SK-N-SH treated with all-trans-retinoic acid at 6 μM for 48 hours (cell line): ENCODE measurements around the gene MYO3B.

Experiments used
- ATAC-seq: fragments of 200-7000 bp; cut with Tn5 transposase; 3 replicates; pipeline ENCODE4 v1.9.1; 2020; ENCODE audit warnings: mild to moderate bottlenecking, moderate library complexity
- ARNTL ChIP-seq: fragments of 450-650 bp; formaldehyde crosslinking; IDR thresholded peaks from 2 replicates; pipeline ENCODE4 v1.5.0; 2020; ENCODE audit warnings: low read depth, mild to moderate bottlenecking, moderate library complexity, borderline replicate concordance
- BACH2 ChIP-seq: fragments of 250-450 bp; sonication (Bioruptor Pico); IDR thresholded peaks from 2 replicates; pipeline ENCODE4 v1.9.0; 2021; ENCODE audit warnings: mild to moderate bottlenecking, borderline replicate concordance
- CSDC2 ChIP-seq: fragments of 250-450 bp; sonication (Bioruptor Pico); IDR thresholded peaks from 2 replicates; pipeline ENCODE4 v1.5.0; 2020; ENCODE audit warnings: mild to moderate bottlenecking, moderate library complexity
- ESRRG ChIP-seq: fragments of 250-450 bp; sonication (Bioruptor Pico); IDR thresholded peaks from 2 replicates; pipeline ENCODE4 v1.6.1; 2021; ENCODE audit warnings: mild to moderate bottlenecking
- GLIS3 ChIP-seq: fragments of 250-450 bp; sonication (Bioruptor Pico); IDR thresholded peaks from 2 replicates; pipeline ENCODE4 v1.5.0; 2020; ENCODE audit warnings: mild to moderate bottlenecking, moderate library complexity
- ISL1 ChIP-seq: fragments of 250-450 bp; sonication (Bioruptor Pico); IDR thresholded peaks from 2 replicates; pipeline ENCODE4 v2.1.2; 2022; ENCODE audit warnings: mild to moderate bottlenecking, moderate library complexity
- OSR1 ChIP-seq: fragments of 250-450 bp; sonication (Bioruptor Pico); IDR thresholded peaks from 2 replicates; pipeline ENCODE4 v1.8.0; 2022; ENCODE audit warnings: moderate library complexity, mild to moderate bottlenecking, inconsistent platforms
- POU6F1 ChIP-seq: fragments of 250-450 bp; sonication (Bioruptor Pico); IDR thresholded peaks from 2 replicates; pipeline ENCODE4 v1.8.0; 2021; ENCODE audit warnings: low read depth, mild to moderate bottlenecking, moderate library complexity, borderline replicate concordance
- PPARA ChIP-seq: fragments of 250-450 bp; sonication (Bioruptor Pico); IDR thresholded peaks from 2 replicates; pipeline ENCODE4 v1.5.0; 2020; ENCODE audit warnings: mild to moderate bottlenecking, borderline replicate concordance
- RARB ChIP-seq: fragments of 250-450 bp; sonication (Bioruptor Pico); IDR thresholded peaks from 2 replicates; pipeline ENCODE4 v1.8.0; 2021; ENCODE audit warnings: mild to moderate bottlenecking, moderate library complexity
- SNAI2 ChIP-seq: fragments of 250-450 bp; sonication (Bioruptor Pico); IDR thresholded peaks from 2 replicates; pipeline ENCODE4 v1.5.0; 2020; ENCODE audit warnings: mild to moderate bottlenecking, moderate library complexity
- TCF4 ChIP-seq: fragments of 250-450 bp; sonication (Bioruptor Pico); IDR thresholded peaks from 2 replicates; pipeline ENCODE4 v1.8.0; 2021; ENCODE audit warnings: mild to moderate bottlenecking, moderate library complexity, borderline replicate concordance
- TOX ChIP-seq: fragments of 250-450 bp; sonication (Bioruptor Pico); IDR thresholded peaks from 2 replicates; pipeline ENCODE4 v1.8.0; 2021; ENCODE audit warnings: mild to moderate bottlenecking, moderate library complexity, borderline replicate concordance
- TSHZ2 ChIP-seq: fragments of 250-450 bp; sonication (Bioruptor Pico); IDR thresholded peaks from 2 replicates; pipeline ENCODE4 v1.5.0; 2020; ENCODE audit warnings: mild to moderate bottlenecking, moderate library complexity
- ZC3H10 ChIP-seq: fragments of 250-450 bp; sonication (Bioruptor Pico); IDR thresholded peaks from 2 replicates; pipeline ENCODE4 v1.5.1; 2021; ENCODE audit warnings: mild to moderate bottlenecking, moderate library complexity
- ZFP3 ChIP-seq: fragments of 250-450 bp; sonication (Bioruptor Pico); IDR thresholded peaks from 2 replicates; pipeline ENCODE4 v1.5.0; 2020; ENCODE audit warnings: mild to moderate bottlenecking, moderate library complexity
- ZFP30 ChIP-seq: fragments of 450-650 bp; formaldehyde crosslinking; IDR thresholded peaks from 2 replicates; pipeline ENCODE4 v1.5.0; 2022; ENCODE audit warnings: mild to moderate bottlenecking, moderate library complexity
- ZNF565 ChIP-seq: fragments of 450-650 bp; formaldehyde crosslinking; conservative IDR thresholded peaks from 2 replicates; pipeline ENCODE4 v1.5.0; 2020; ENCODE audit warnings: low read depth, mild to moderate bottlenecking, moderate library complexity
- ZNF70 ChIP-seq: fragments of 450-650 bp; formaldehyde crosslinking; IDR thresholded peaks from 2 replicates; pipeline ENCODE4 v1.5.0; 2020; ENCODE audit warnings: mild to moderate bottlenecking, moderate library complexity
- ZNF8 ChIP-seq: fragments of 450-650 bp; formaldehyde crosslinking; IDR thresholded peaks from 2 replicates; pipeline ENCODE4 v1.5.0; 2020; ENCODE audit warnings: mild to moderate bottlenecking, moderate library complexity
- TF ChIP-seq, protein P1 (sequence below): fragments of 250-450 bp; sonication (Bioruptor Pico); IDR thresholded peaks from 2 replicates; pipeline ENCODE4 v1.8.0; 2020; ENCODE audit warnings: mild to moderate bottlenecking, moderate library complexity, borderline replicate concordance
- TF ChIP-seq, protein P2 (sequence below): fragments of 250-450 bp; sonication (Bioruptor Pico); IDR thresholded peaks from 2 replicates; pipeline ENCODE4 v1.5.1; 2020; ENCODE audit warnings: low read depth, mild to moderate bottlenecking, moderate library complexity
- TF ChIP-seq, protein P3 (sequence below): fragments of 250-450 bp; sonication (Bioruptor Pico); IDR thresholded peaks from 2 replicates; pipeline ENCODE4 v1.5.1; 2021; ENCODE audit warnings: mild to moderate bottlenecking, moderate library complexity

The MYO3B gene

DNA sequence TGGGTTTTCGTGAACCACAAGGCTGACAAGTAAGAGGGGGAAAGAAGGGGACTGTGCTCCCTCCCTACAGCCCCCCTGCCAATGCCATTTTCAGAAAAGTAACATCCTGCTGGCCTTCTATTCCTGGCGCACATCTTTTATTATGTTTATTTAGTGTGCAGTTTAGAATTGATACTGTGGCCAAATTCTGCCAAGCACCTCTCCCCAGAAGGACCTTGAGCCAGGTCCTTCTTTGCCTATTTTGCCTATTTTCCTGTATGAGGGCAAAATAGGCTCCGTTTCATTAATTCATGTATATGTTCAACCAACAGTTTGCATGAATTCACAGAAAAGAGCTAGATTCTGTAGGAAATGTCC is 136.0 kb downstream of the MYO3B start:
- ATAC-seq, result no peak
- no peak for TF ChIP-seq SNAI2 (CRISPR knock-in tag)

DNA sequence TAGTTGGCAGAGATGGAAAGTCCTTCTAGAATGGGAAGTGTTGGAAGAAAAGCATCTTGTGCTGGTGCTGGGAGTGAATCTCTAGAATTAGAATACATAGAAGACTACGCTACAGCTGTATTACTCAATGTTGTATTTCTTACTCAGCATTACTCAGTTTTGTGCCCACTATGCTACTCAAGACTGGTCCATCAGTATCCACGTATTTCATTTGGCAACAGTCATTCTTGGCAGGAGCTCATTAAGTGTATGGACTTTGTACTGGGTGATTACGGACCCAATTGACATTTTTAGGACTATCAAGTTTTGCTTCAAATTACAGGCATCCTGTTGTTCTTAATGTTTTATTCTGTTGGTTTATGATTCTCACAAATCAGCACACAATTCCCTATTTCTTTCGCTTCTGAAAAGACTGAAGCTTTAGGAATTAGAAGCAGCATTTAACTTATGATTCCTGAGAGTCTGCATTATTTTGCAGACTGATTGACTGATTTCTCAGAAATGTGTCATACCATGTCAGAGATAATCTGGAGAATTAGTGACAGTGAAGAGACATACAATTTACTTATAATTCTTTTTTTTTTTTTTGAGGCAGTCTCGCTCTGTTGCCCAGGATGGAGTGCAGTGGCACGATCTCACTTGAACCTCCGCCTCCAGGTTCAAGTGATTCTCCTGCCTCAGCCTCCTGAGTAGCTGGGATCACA is 136.9 kb downstream of the MYO3B start:
- TF ChIP-seq ZNF8 (CRISPR knock-in tag) (no peak), RARB (CRISPR knock-in tag) (no peak), SNAI2 (CRISPR knock-in tag) (no peak), GLIS3 (CRISPR knock-in tag) (no peak), ZNF565 (CRISPR knock-in tag) (no peak), BACH2 (no peak), ARNTL (CRISPR knock-in tag) (no peak), POU6F1 (no peak), OSR1 (CRISPR knock-in tag) (no peak), ZC3H10 (CRISPR knock-in tag) (no peak), ZNF70 (no peak)
- TF ChIP-seq, protein P1, sequence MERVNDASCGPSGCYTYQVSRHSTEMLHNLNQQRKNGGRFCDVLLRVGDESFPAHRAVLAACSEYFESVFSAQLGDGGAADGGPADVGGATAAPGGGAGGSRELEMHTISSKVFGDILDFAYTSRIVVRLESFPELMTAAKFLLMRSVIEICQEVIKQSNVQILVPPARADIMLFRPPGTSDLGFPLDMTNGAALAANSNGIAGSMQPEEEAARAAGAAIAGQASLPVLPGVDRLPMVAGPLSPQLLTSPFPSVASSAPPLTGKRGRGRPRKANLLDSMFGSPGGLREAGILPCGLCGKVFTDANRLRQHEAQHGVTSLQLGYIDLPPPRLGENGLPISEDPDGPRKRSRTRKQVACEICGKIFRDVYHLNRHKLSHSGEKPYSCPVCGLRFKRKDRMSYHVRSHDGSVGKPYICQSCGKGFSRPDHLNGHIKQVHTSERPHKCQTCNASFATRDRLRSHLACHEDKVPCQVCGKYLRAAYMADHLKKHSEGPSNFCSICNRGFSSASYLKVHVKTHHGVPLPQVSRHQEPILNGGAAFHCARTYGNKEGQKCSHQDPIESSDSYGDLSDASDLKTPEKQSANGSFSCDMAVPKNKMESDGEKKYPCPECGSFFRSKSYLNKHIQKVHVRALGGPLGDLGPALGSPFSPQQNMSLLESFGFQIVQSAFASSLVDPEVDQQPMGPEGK (CRISPR knock-in tag), result no peak

DNA sequence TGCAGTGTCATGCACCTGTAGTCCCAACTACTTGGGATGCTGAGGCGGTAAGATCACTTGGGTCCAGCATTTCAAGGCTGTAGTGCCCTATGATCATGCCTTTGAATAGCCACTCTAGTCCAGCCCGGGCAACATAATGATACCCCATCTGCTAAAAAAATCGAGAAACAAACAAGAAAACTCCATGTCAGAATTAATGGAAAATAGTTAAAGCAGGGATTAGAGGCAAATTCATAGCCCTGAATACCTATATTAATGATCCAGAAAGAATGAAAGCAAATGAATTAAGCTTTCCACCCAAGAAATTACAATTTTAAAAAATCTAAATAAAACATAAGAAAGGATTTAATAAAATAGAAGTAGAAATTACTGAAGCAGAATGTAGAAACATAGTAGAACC is 143.0 kb downstream of the MYO3B start:
- TF ChIP-seq TSHZ2 (CRISPR knock-in tag) (no peak), ESRRG (CRISPR knock-in tag) (no peak), RARB (CRISPR knock-in tag) (no peak), PPARA (CRISPR knock-in tag) (no peak), BACH2 (no peak), ZFP30 (CRISPR knock-in tag) (no peak), ZNF70 (no peak), GLIS3 (CRISPR knock-in tag) (no peak), ZFP3 (CRISPR knock-in tag) (no peak), CSDC2 (CRISPR knock-in tag) (no peak), ISL1 (CRISPR knock-in tag) (no peak), TCF4 (CRISPR knock-in tag) (no peak), TOX (CRISPR knock-in tag) (no peak), POU6F1 (no peak), ZNF8 (CRISPR knock-in tag) (no peak), SNAI2 (CRISPR knock-in tag) (no peak), ARNTL (CRISPR knock-in tag) (no peak)
- TF ChIP-seq, protein P1 (CRISPR knock-in tag), result no peak
- TF ChIP-seq, protein P2, sequence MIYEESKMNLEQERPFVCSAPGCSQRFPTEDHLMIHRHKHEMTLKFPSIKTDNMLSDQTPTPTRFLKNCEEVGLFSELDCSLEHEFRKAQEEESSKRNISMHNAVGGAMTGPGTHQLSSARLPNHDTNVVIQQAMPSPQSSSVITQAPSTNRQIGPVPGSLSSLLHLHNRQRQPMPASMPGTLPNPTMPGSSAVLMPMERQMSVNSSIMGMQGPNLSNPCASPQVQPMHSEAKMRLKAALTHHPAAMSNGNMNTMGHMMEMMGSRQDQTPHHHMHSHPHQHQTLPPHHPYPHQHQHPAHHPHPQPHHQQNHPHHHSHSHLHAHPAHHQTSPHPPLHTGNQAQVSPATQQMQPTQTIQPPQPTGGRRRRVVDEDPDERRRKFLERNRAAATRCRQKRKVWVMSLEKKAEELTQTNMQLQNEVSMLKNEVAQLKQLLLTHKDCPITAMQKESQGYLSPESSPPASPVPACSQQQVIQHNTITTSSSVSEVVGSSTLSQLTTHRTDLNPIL (CRISPR knock-in tag), result no peak
- TF ChIP-seq, protein P3, sequence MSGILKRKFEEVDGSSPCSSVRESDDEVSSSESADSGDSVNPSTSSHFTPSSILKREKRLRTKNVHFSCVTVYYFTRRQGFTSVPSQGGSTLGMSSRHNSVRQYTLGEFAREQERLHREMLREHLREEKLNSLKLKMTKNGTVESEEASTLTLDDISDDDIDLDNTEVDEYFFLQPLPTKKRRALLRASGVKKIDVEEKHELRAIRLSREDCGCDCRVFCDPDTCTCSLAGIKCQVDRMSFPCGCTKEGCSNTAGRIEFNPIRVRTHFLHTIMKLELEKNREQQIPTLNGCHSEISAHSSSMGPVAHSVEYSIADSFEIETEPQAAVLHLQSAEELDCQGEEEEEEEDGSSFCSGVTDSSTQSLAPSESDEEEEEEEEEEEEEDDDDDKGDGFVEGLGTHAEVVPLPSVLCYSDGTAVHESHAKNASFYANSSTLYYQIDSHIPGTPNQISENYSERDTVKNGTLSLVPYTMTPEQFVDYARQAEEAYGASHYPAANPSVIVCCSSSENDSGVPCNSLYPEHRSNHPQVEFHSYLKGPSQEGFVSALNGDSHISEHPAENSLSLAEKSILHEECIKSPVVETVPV (CRISPR knock-in tag), result no peak
- no peak for ATAC-seq

More for the DNA sequence above, 136.9 kb downstream of the MYO3B start:
- no peak for ATAC-seq
